HepG2 (cell line): ENCODE measurements around the gene XPO5. TPM values are rescaled to one million over a fixed set of nuclear protein-coding genes. Genes with fewer than 3 reads are reported as not detected.

ENCODE experiments used
- ATAC-seq: fragments of 200-7000 bp; cut with Tn5 transposase; 3 replicates; pipeline ENCODE4 v1.9.1; 2020; ENCODE audit warnings: mild to moderate bottlenecking, moderate library complexity
- BruUV-seq: library from RNA; stranded (reverse); fragments of 400-500 nt; replicated peaks from 2 replicates; lab custom pipeline; 2021; lab: Mats Ljungman, UMichigan
- CTCF ChIA-PET: fragments of 300-600 bp; formaldehyde crosslinking; extraction: SDS; loops from one replicate; lab custom pipeline; 2021; ENCODE audit warnings: low total read pairs, inconsistent platforms, low intra/inter-chr PET ratio; lab: Yijun Ruan, JAX
- POLR2A ChIA-PET: fragments of 350-600 bp; sonication (Branson Sonifier 250); formaldehyde crosslinking; loops from one replicate; lab custom pipeline; 2020; ENCODE audit warnings: antibody characterized with exemption, inconsistent platforms; lab: Yijun Ruan, JAX
- DNase-seq: peaks from one replicate; pipeline ENCODE4 v3.0.0-alpha.2; 2015; ENCODE audit warnings: low spot score
- FAIRE-seq: peaks from 3 replicates; lab custom pipeline; 2011; peaks lifted over from hg19 to GRCh38; lab: Jason Lieb, UNC
- H2AFZ ChIP-seq: one replicate; pipeline ENCODE4 v1.6.1; 2011; ENCODE audit warnings: low read length, inconsistent platforms
- H3K27ac ChIP-seq: fragments of 300-600 bp; 3 replicates; pipeline ENCODE4 v1.8.0; 2011; ENCODE audit warnings: mixed run types, mild to moderate bottlenecking, mixed read lengths, low read length, inconsistent platforms; ENCODE audit not compliant: insufficient read depth; ENCODE audit errors: extremely low read length
- H3K27me3 ChIP-seq, 2 experiments: fragments of 200-600 bp in 1 of 2; 2 replicates in 1 of 2; 3 replicates in 1 of 2; pipeline versions ENCODE4 v1.6.0 to v1.8.0; 2011; ENCODE audit warnings: low read length in 2 of 2, mild to moderate bottlenecking in 2 of 2, moderate library complexity in 2 of 2, inconsistent platforms in 1 of 2; ENCODE audit not compliant: insufficient read depth in 2 of 2, control insufficient read depth in 1 of 2
- H3K36me3 ChIP-seq, 2 experiments: fragments of 200-600 bp in 1 of 2; replicated peaks in 1 of 2; 2 replicates in 1 of 2; 3 replicates in 1 of 2; pipeline versions ENCODE4 v1.5.1 to v1.8.0; 2011; ENCODE audit warnings: low read length in 2 of 2, inconsistent platforms in 1 of 2; ENCODE audit not compliant: insufficient read depth in 2 of 2, control insufficient read depth in 1 of 2
- H3K4me1 ChIP-seq: 2 replicates; pipeline ENCODE4 v1.5.1; 2012; ENCODE audit warnings: low read length, inconsistent platforms; ENCODE audit not compliant: insufficient read depth
- H3K4me2 ChIP-seq: 2 replicates; pipeline ENCODE4 v1.6.0; 2011; ENCODE audit warnings: low read depth, low read length, inconsistent platforms
- H3K4me3 ChIP-seq, 3 experiments: fragments of 200-600 bp in 1 of 3; sonication (generic), shearing (Covaris generic) in 1 of 3; replicated peaks in 1 of 3; 2 replicates each; pipeline ENCODE4 v1.5.1; 2011 to 2016; ENCODE audit warnings: low read length in 3 of 3, inconsistent platforms in 2 of 3, low read depth in 2 of 3, mild to moderate bottlenecking in 2 of 3, control low read depth in 1 of 3, mixed read lengths in 1 of 3; ENCODE audit not compliant: insufficient read depth in 1 of 3
- H3K79me2 ChIP-seq: one replicate; pipeline ENCODE4 v1.6.1; 2011; ENCODE audit warnings: low read length, inconsistent platforms; ENCODE audit not compliant: insufficient read depth
- H3K9ac ChIP-seq: 2 replicates; pipeline ENCODE4 v1.6.0; 2011; ENCODE audit warnings: mild to moderate bottlenecking, low read depth, low read length, inconsistent platforms; ENCODE audit not compliant: insufficient read depth
- H3K9me3 ChIP-seq: 2 replicates; pipeline ENCODE4 v1.5.1; 2012; ENCODE audit warnings: mild to moderate bottlenecking, low read length
- H4K20me1 ChIP-seq: 2 replicates; pipeline ENCODE4 v1.6.0; 2011; ENCODE audit warnings: inconsistent platforms, mild to moderate bottlenecking, low read length, moderate library complexity; ENCODE audit not compliant: insufficient read depth
- CREB1 ChIP-seq, 2 experiments: fragments of 450-650 bp in 1 of 2; IDR thresholded peaks; 2 replicates each; pipeline ENCODE4 v1.6.1; 2016 to 2017; ENCODE audit warnings: control low read depth in 1 of 2, mild to moderate bottlenecking in 1 of 2, missing compliant biosample characterization in 1 of 2, missing genetic modification characterization in 1 of 2
- ELF3 ChIP-seq: IDR thresholded peaks from 2 replicates; pipeline ENCODE4 v1.6.1; 2016; ENCODE audit warnings: missing genetic modification reagents, missing compliant biosample characterization
- GMEB1 ChIP-seq: sonication (generic); formaldehyde crosslinking; IDR thresholded peaks from 2 replicates; pipeline ENCODE4 v1.5.1; 2020; ENCODE audit warnings: missing genetic modification reagents, mild to moderate bottlenecking, borderline replicate concordance
- IKZF4 ChIP-seq: sonication (generic); formaldehyde crosslinking; IDR thresholded peaks from 2 replicates; pipeline ENCODE4 v1.5.1; 2020; ENCODE audit warnings: borderline replicate concordance, mild to moderate bottlenecking, low read depth, missing genetic modification reagents; ENCODE audit errors: not compliant biosample characterization
- KMT2B ChIP-seq: IDR thresholded peaks from 2 replicates; pipeline ENCODE4 v1.6.1; 2016; ENCODE audit warnings: missing genetic modification reagents, missing compliant biosample characterization
- PCBP1 ChIP-seq: fragments of 200-400 bp; formaldehyde crosslinking; IDR thresholded peaks from 2 replicates; pipeline ENCODE4 v1.6.1; 2017; ENCODE audit warnings: mild to moderate bottlenecking, low read depth, low read length, borderline replicate concordance
- RERE ChIP-seq: IDR thresholded peaks from 2 replicates; pipeline ENCODE4 v1.6.1; 2016; ENCODE audit warnings: low read depth, missing genetic modification reagents, missing compliant biosample characterization
- SIN3A ChIP-seq: IDR thresholded peaks from 2 replicates; pipeline ENCODE4 v1.6.1; 2011; ENCODE audit warnings: low read depth, mild to moderate bottlenecking, control low read depth, low read length, borderline replicate concordance
- TBX3 ChIP-seq: fragments of 450-650 bp; IDR thresholded peaks from 2 replicates; pipeline ENCODE4 v1.6.1; 2017; ENCODE audit warnings: antibody characterized with exemption, mild to moderate bottlenecking, inconsistent platforms, borderline replicate concordance
- ZNF138 ChIP-seq: sonication (generic); formaldehyde crosslinking; IDR thresholded peaks from 2 replicates; pipeline ENCODE4 v1.5.0; 2020; ENCODE audit warnings: mild to moderate bottlenecking, low read depth, missing genetic modification reagents
- ZNF329 ChIP-seq: sonication (generic); formaldehyde crosslinking; IDR thresholded peaks from 2 replicates; pipeline ENCODE4 v1.9.0; 2021; ENCODE audit warnings: low read depth, mild to moderate bottlenecking, missing genetic modification reagents
- ZNF337 ChIP-seq: sonication (generic); formaldehyde crosslinking; IDR thresholded peaks from 2 replicates; pipeline ENCODE4 v1.5.1; 2020; ENCODE audit warnings: missing genetic modification reagents, low read depth, mild to moderate bottlenecking, borderline replicate concordance
- ZNF510 ChIP-seq: sonication (generic); formaldehyde crosslinking; IDR thresholded peaks from 2 replicates; pipeline ENCODE4 v1.4.0; 2020; ENCODE audit warnings: low read depth, mild to moderate bottlenecking, missing genetic modification reagents
- ZNF547 ChIP-seq: sonication (generic); formaldehyde crosslinking; IDR thresholded peaks from 2 replicates; pipeline ENCODE4 v1.5.1; 2020; ENCODE audit warnings: mild to moderate bottlenecking, missing genetic modification reagents
- ZNF740 ChIP-seq: sonication (generic); formaldehyde crosslinking; IDR thresholded peaks from 2 replicates; pipeline ENCODE4 v1.4.0; 2020; ENCODE audit warnings: missing genetic modification reagents
- ZNF883 ChIP-seq: sonication (generic); formaldehyde crosslinking; IDR thresholded peaks from 2 replicates; pipeline ENCODE4 v1.5.1; 2020; ENCODE audit warnings: mild to moderate bottlenecking, missing genetic modification reagents; ENCODE audit errors: not compliant biosample characterization
- WGBS: methylation state at CpG from one replicate; pipeline ENCODE4 v1.1.6; 2017; ENCODE audit warnings: low lambda C conversion rate; 5-methylcytosine and 5-hydroxymethylcytosine counted together
- in situ Hi-C: cut with HindIII; loops from 2 replicates; pipeline ENCODE4 v1.10.0; 2017; ENCODE audit warnings: low pct_unique_long_range_greater_than_20kb; ENCODE audit not compliant: extremely low pct_ligation_motif_present
- intact Hi-C: fragments of 100-400 bp; cut with micrococcal nuclease; formaldehyde crosslinking; loops from one replicate; pipeline ENCODE4 v1.10.0; 2022; ENCODE audit not compliant: unreplicated experiment
- polyA plus RNA-seq, 8 experiments: library from polyadenylated mRNA; depleted of rRNA in 3 of 8; stranded (reverse) in 7 of 8; unstranded in 1 of 8; fragments of >200 nt; fragmentation: Illumina TruSeq in 4 of 8; extraction: Trizol in 4 of 8; gene quantifications; 2 replicates each; pipeline versions ENCODE4 v1.2.1 to v1.2.3, GENCODE V29; 2011 to 2016; ENCODE audit warnings: low read depth in 4 of 8, missing spikeins in 1 of 8, mixed read lengths in 1 of 8; ENCODE audit not compliant: insufficient read depth in 1 of 8
- total RNA-seq, 5 experiments: library from RNA; depleted of rRNA; stranded (reverse); fragments of >200 nt; fragmentation: Illumina TruSeq; extraction: Trizol; gene quantifications; 2 replicates each; pipeline ENCODE4 v1.2.3, GENCODE V29; 2016; ENCODE audit warnings: low read depth in 1 of 5

Gene XPO5
- total and polyA plus RNA-seq, 2 of the 13 experiments (the other 11 are each of a cell fraction or from before 2014, with no cell fraction given), result 52.2 to 68.0 TPM

- H3K36me3 ChIP-seq, result peaks cover 16 to 17% of the 10 kb centered on the region in 2 experiments
- H3K27ac ChIP-seq, result no peak overlapping the region
- in situ Hi-C loops (loop anchor here (5.0 kb wide), 1 partner anchor 37 kb away; the partner anchor contains the start of gene DLK2), intact Hi-C loops (loop anchor here (5.0 to 10.0 kb wide), 2 partner anchors 60 to 232 kb away; no protein-coding TSS in a partner anchor)
- 0 out of 2 replicates have a peak overlapping the region, but pooled peaks have one; percentile 16 for H3K9ac ChIP-seq
- no peak overlapping the region for H2AFZ ChIP-seq
- 92% methylated on average over 6 of the region's 6 CpGs for whole genome bisulfite sequencing
- ChIA-PET CTCF (interaction anchor here (3.5 kb wide), 1 partner anchor 40 kb away, joined by 53 read pairs; the partner anchor contains the start of gene DLK2), POLR2A (interaction anchor here (1.1 to 6.4 kb wide), 9 partner anchors 9 to 320 kb away, joined by 3 to 141 read pairs (median 6); partner anchors contain the start of genes ABCC10, DLK2 and TJAP1)
- ATAC-seq, result no peak
- no peak for DNase-seq
- no peak for FAIRE-seq
- no peaks in the 10 kb centered on the region for H3K9me3 ChIP-seq
- no TSS peak for BruUV-seq
- peak overlapping the region; percentile 50 for H3K4me2 ChIP-seq
- 0 out of 6 replicates have a peak overlapping the region, but pooled peaks of 1 of the 3 experiments have one; percentile 13 for H3K4me3 ChIP-seq
- no peaks in the 10 kb centered on the region for H3K27me3 ChIP-seq
- H3K4me1 ChIP-seq, result peaks cover 13% of the 10 kb centered on the region
- peaks cover 45% of the 10 kb centered on the region for H3K79me2 ChIP-seq
- H4K20me1 ChIP-seq, result no peaks in the 10 kb centered on the region
- TF ChIP-seq IKZF4 (CRISPR knock-in tag) (peak; percentile 49), GMEB1 (CRISPR knock-in tag) (0 out of 2 replicates have a peak, but pooled peaks have one; percentile 22), TBX3 (0 out of 2 replicates have a peak, but pooled peaks have one; percentile 1), ZNF547 (peak; percentile 73; the same call in 1 of the 2 replicates), ELF3 (CRISPR knock-in tag) (no peak), ZNF510 (no peak), ZNF883 (CRISPR knock-in tag) (peak; percentile 34), ZNF740 (no peak), RERE (no peak), CREB1 (IDR thresholded peaks at IDR 0.05) (no peak), CREB1 (CRISPR knock-in tag; IDR thresholded peaks at IDR 0.05) (no peak), ZNF138 (CRISPR knock-in tag) (0 out of 2 replicates have a peak, but pooled peaks have one; percentile 44), ZNF329 (no peak), PCBP1 (no peak), ZNF337 (CRISPR knock-in tag) (no peak), SIN3A (0 out of 2 replicates have a peak, but pooled peaks have one; percentile 5), KMT2B (CRISPR knock-in tag) (0 out of 2 replicates have a peak, but pooled peaks have one; percentile 3)
These were observed 81.5 kb downstream of the XPO5 start for GRCh38 chr6:43494321-43494720.
